HepG2 (cell line): ENCODE results near the gene IP6K1. TPM values are rescaled to one million over a fixed set of nuclear protein-coding genes. Genes with fewer than 3 reads are reported as not detected.

Source experiments
- ATAC-seq: fragments of 200-7000 bp; cut with Tn5 transposase; 3 replicates; pipeline ENCODE4 v1.9.1; 2020; ENCODE audit warnings: mild to moderate bottlenecking, moderate library complexity
- BruUV-seq: library from RNA; stranded (reverse); fragments of 400-500 nt; replicated peaks from 2 replicates; lab custom pipeline; 2021; lab: Mats Ljungman, UMichigan
- CTCF ChIA-PET: fragments of 300-600 bp; formaldehyde crosslinking; extraction: SDS; loops from one replicate; lab custom pipeline; 2021; ENCODE audit warnings: low total read pairs, inconsistent platforms, low intra/inter-chr PET ratio; lab: Yijun Ruan, JAX
- POLR2A ChIA-PET: fragments of 350-600 bp; sonication (Branson Sonifier 250); formaldehyde crosslinking; loops from one replicate; lab custom pipeline; 2020; ENCODE audit warnings: antibody characterized with exemption, inconsistent platforms; lab: Yijun Ruan, JAX
- DNase-seq: peaks from one replicate; pipeline ENCODE4 v3.0.0-alpha.2; 2015; ENCODE audit warnings: low spot score
- FAIRE-seq: peaks from 3 replicates; lab custom pipeline; 2011; peaks lifted over from hg19 to GRCh38; lab: Jason Lieb, UNC
- H2AFZ ChIP-seq: one replicate; pipeline ENCODE4 v1.6.1; 2011; ENCODE audit warnings: low read length, inconsistent platforms
- H3K27ac ChIP-seq: fragments of 300-600 bp; 3 replicates; pipeline ENCODE4 v1.8.0; 2011; ENCODE audit warnings: mixed run types, mild to moderate bottlenecking, mixed read lengths, low read length, inconsistent platforms; ENCODE audit not compliant: insufficient read depth; ENCODE audit errors: extremely low read length
- H3K27me3 ChIP-seq, 2 experiments: fragments of 200-600 bp in 1 of 2; 2 replicates in 1 of 2; 3 replicates in 1 of 2; pipeline versions ENCODE4 v1.6.0 to v1.8.0; 2011; ENCODE audit warnings: low read length in 2 of 2, mild to moderate bottlenecking in 2 of 2, moderate library complexity in 2 of 2, inconsistent platforms in 1 of 2; ENCODE audit not compliant: insufficient read depth in 2 of 2, control insufficient read depth in 1 of 2
- H3K36me3 ChIP-seq, 2 experiments: fragments of 200-600 bp in 1 of 2; replicated peaks in 1 of 2; 2 replicates in 1 of 2; 3 replicates in 1 of 2; pipeline versions ENCODE4 v1.5.1 to v1.8.0; 2011; ENCODE audit warnings: low read length in 2 of 2, inconsistent platforms in 1 of 2; ENCODE audit not compliant: insufficient read depth in 2 of 2, control insufficient read depth in 1 of 2
- H3K4me1 ChIP-seq: 2 replicates; pipeline ENCODE4 v1.5.1; 2012; ENCODE audit warnings: low read length, inconsistent platforms; ENCODE audit not compliant: insufficient read depth
- H3K4me2 ChIP-seq: 2 replicates; pipeline ENCODE4 v1.6.0; 2011; ENCODE audit warnings: low read depth, low read length, inconsistent platforms
- H3K4me3 ChIP-seq, 3 experiments: fragments of 200-600 bp in 1 of 3; sonication (generic), shearing (Covaris generic) in 1 of 3; replicated peaks in 1 of 3; 2 replicates each; pipeline ENCODE4 v1.5.1; 2011 to 2016; ENCODE audit warnings: low read length in 3 of 3, inconsistent platforms in 2 of 3, low read depth in 2 of 3, mild to moderate bottlenecking in 2 of 3, control low read depth in 1 of 3, mixed read lengths in 1 of 3; ENCODE audit not compliant: insufficient read depth in 1 of 3
- H3K79me2 ChIP-seq: one replicate; pipeline ENCODE4 v1.6.1; 2011; ENCODE audit warnings: low read length, inconsistent platforms; ENCODE audit not compliant: insufficient read depth
- H3K9ac ChIP-seq: 2 replicates; pipeline ENCODE4 v1.6.0; 2011; ENCODE audit warnings: mild to moderate bottlenecking, low read depth, low read length, inconsistent platforms; ENCODE audit not compliant: insufficient read depth
- H3K9me3 ChIP-seq: 2 replicates; pipeline ENCODE4 v1.5.1; 2012; ENCODE audit warnings: mild to moderate bottlenecking, low read length
- H4K20me1 ChIP-seq: 2 replicates; pipeline ENCODE4 v1.6.0; 2011; ENCODE audit warnings: inconsistent platforms, mild to moderate bottlenecking, low read length, moderate library complexity; ENCODE audit not compliant: insufficient read depth
- ISX ChIP-seq: sonication (generic); formaldehyde crosslinking; conservative IDR thresholded peaks from 2 replicates; pipeline ENCODE4 v1.5.0; 2020; ENCODE audit warnings: missing genetic modification reagents
- MYC ChIP-seq: sonication (generic); formaldehyde crosslinking; IDR thresholded peaks from 2 replicates; pipeline ENCODE4 v1.9.0; 2021; ENCODE audit warnings: missing genetic modification reagents, borderline replicate concordance
- RBFOX2 ChIP-seq: fragments of 200-400 bp; formaldehyde crosslinking; IDR thresholded peaks from 2 replicates; pipeline ENCODE4 v1.6.1; 2017; ENCODE audit warnings: low read depth, mild to moderate bottlenecking, low read length
- RBM22 ChIP-seq: fragments of 200-400 bp; formaldehyde crosslinking; optimal IDR thresholded peaks from 2 replicates; pipeline ENCODE3; 2017; ENCODE audit warnings: mild to moderate bottlenecking, low read length, moderate library complexity
- ZFP36L2 ChIP-seq: sonication (generic); formaldehyde crosslinking; IDR thresholded peaks from 2 replicates; pipeline ENCODE4 v1.4.0; 2020; ENCODE audit warnings: missing genetic modification reagents
- ZNF446 ChIP-seq: sonication (generic); formaldehyde crosslinking; IDR thresholded peaks from 2 replicates; pipeline ENCODE4 v1.5.0; 2020; ENCODE audit warnings: mild to moderate bottlenecking, missing genetic modification reagents
- WGBS: methylation state at CpG from one replicate; pipeline ENCODE4 v1.1.6; 2017; ENCODE audit warnings: low lambda C conversion rate; 5-methylcytosine and 5-hydroxymethylcytosine counted together
- in situ Hi-C: cut with HindIII; loops from 2 replicates; pipeline ENCODE4 v1.10.0; 2017; ENCODE audit warnings: low pct_unique_long_range_greater_than_20kb; ENCODE audit not compliant: extremely low pct_ligation_motif_present
- intact Hi-C: fragments of 100-400 bp; cut with micrococcal nuclease; formaldehyde crosslinking; loops from one replicate; pipeline ENCODE4 v1.10.0; 2022; ENCODE audit not compliant: unreplicated experiment
- polyA plus RNA-seq, 8 experiments: library from polyadenylated mRNA; depleted of rRNA in 3 of 8; stranded (reverse) in 7 of 8; unstranded in 1 of 8; fragments of >200 nt; fragmentation: Illumina TruSeq in 4 of 8; extraction: Trizol in 4 of 8; gene quantifications; 2 replicates each; pipeline versions ENCODE4 v1.2.1 to v1.2.3, GENCODE V29; 2011 to 2016; ENCODE audit warnings: low read depth in 4 of 8, missing spikeins in 1 of 8, mixed read lengths in 1 of 8; ENCODE audit not compliant: insufficient read depth in 1 of 8
- total RNA-seq, 5 experiments: library from RNA; depleted of rRNA; stranded (reverse); fragments of >200 nt; fragmentation: Illumina TruSeq; extraction: Trizol; gene quantifications; 2 replicates each; pipeline ENCODE4 v1.2.3, GENCODE V29; 2016; ENCODE audit warnings: low read depth in 1 of 5
- TF ChIP-seq, protein P1 (sequence below): sonication (generic); formaldehyde crosslinking; IDR thresholded peaks from 2 replicates; pipeline ENCODE4 v1.5.0; 2020; ENCODE audit warnings: missing genetic modification reagents

The IP6K1 gene
- total and polyA plus RNA-seq, 2 of the 13 experiments (the other 11 are each of a cell fraction or from before 2014, with no cell fraction given): 17.7 to 29.7 TPM

DNA sequence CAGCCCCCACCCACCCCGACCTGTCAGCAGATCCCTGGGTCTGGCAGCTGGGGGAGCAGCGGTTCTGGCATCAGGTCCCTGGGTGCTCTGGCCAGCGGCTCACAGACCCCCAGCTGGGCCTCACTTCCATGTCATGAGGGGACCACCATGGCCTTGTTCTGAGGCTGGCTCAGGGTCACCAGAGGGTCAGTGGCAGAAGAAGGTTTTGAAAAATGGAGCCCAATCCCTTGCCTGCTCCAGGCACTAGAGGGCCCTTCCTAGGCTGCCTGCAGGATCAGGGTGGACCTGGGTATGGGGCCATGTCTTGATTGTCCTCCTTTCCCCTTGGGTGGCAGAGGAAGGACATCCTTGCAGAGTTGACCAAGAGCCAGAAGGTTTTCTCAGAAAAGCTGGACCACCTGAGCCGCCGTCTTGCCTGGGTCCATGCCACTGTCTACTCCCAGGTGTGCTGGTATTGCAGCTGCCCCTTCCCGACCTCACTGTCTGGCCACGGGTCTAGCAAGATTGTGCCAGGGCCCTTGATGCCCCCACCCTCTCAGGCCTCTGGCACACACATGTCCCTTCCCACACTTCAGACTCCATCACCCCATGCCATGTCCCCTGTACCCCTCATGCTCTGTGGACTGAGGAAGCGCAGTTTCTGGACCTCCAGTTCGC lies 79.8 kb downstream of the IP6K1 start:
- in situ Hi-C loops: no loop called here
- Histone ChIP-seq H3K79me2 (no peaks in the 10 kb centered on the region), H3K27ac (no peak overlapping the region), H3K4me2 (no peak overlapping the region), H3K9me3 (no peaks in the 10 kb centered on the region), H2AFZ (no peak overlapping the region), H3K36me3 (peaks cover 26 to 52% of the 10 kb centered on the region in 2 experiments), H3K4me3 (no peak overlapping the region), H4K20me1 (no peaks in the 10 kb centered on the region), H3K9ac (no peak overlapping the region), H3K27me3 (no peaks in the 10 kb centered on the region; a peak in 1 of 5 replicates), H3K4me1 (no peaks in the 10 kb centered on the region)
- DNase-seq (no peak), ATAC-seq (no peak), FAIRE-seq (no peak)
- POLR2A ChIA-PET: no interaction called here
- intact Hi-C loops: no loop called here
- CTCF ChIA-PET: interaction anchor here (0.9 kb wide), 1 partner anchor 133 kb away, joined by 3 read pairs; no protein-coding TSS in a partner anchor
- WGBS: 100% methylated on average over 4 of the region's 9 CpGs
- BruUV-seq: no TSS peak
- TF ChIP-seq RBFOX2 (0 out of 2 replicates have a peak, but pooled peaks have one; percentile 19), ZNF446 (CRISPR knock-in tag) (no peak)

- ChIA-PET POLR2A (no interaction called here), CTCF (no interaction called here)
- intact Hi-C loops (no loop called here), in situ Hi-C loops (no loop called here)
- TF ChIP-seq RBM22 (peak; percentile 27), MYC (CRISPR knock-in tag) (no peak), ZFP36L2 (CRISPR knock-in tag) (no peak), ISX (CRISPR knock-in tag) (no peak)
- TF ChIP-seq, protein P1, sequence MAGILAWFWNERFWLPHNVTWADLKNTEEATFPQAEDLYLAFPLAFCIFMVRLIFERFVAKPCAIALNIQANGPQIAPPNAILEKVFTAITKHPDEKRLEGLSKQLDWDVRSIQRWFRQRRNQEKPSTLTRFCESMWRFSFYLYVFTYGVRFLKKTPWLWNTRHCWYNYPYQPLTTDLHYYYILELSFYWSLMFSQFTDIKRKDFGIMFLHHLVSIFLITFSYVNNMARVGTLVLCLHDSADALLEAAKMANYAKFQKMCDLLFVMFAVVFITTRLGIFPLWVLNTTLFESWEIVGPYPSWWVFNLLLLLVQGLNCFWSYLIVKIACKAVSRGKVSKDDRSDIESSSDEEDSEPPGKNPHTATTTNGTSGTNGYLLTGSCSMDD: no peak
- H3K9me3 ChIP-seq: no peaks in the 10 kb centered on the region
- ATAC-seq: no peak
- no peak overlapping the region for H3K9ac ChIP-seq
- no peak for DNase-seq
- H3K27me3 ChIP-seq: no peaks in the 10 kb centered on the region; a peak in 1 of 5 replicates
- no peak overlapping the region for H3K4me2 ChIP-seq
- peaks cover 33 to 62% of the 10 kb centered on the region in 2 experiments for H3K36me3 ChIP-seq
- no peaks in the 10 kb centered on the region for H4K20me1 ChIP-seq
- H3K27ac ChIP-seq: no peak overlapping the region
- no TSS peak for BruUV-seq
- FAIRE-seq: no peak
- no peak overlapping the region for H2AFZ ChIP-seq
- H3K4me1 ChIP-seq: no peaks in the 10 kb centered on the region
- WGBS: 100% methylated on average over 3 of the region's 17 CpGs
- H3K4me3 ChIP-seq: no peak overlapping the region
- H3K79me2 ChIP-seq: no peaks in the 10 kb centered on the region
Measured at GRCh38 chr3:49705390-49705960, 80.9 kb downstream of the IP6K1 start.
